ENCODE data around the gene GALNT8.

DNA sequence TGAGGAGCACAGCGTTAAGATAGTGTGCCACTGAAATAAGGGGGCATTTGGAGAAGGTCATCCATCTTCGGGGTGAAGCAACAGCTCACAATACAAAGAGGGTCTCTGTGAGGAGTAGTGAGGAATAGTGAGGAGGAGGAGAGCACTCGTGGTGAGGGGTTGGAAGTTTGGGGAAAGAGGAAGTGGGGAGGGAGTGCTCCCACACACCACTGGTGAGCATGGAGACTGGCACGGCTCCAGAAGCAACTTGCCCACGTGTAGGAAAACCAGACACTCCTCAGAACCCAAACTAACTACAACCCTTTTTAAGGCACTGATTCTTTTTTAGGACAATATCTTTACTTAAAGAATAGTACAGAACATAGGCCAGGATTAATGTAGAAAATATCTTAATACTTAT, 48.9 kb downstream of the GALNT8 start:
- TF ChIP-seq POLR2A (IDR thresholded peaks at IDR 0.05) (no peak), EP300 (IDR thresholded peaks at IDR 0.05) (no peak)
- TF ChIP-seq, protein P1, sequence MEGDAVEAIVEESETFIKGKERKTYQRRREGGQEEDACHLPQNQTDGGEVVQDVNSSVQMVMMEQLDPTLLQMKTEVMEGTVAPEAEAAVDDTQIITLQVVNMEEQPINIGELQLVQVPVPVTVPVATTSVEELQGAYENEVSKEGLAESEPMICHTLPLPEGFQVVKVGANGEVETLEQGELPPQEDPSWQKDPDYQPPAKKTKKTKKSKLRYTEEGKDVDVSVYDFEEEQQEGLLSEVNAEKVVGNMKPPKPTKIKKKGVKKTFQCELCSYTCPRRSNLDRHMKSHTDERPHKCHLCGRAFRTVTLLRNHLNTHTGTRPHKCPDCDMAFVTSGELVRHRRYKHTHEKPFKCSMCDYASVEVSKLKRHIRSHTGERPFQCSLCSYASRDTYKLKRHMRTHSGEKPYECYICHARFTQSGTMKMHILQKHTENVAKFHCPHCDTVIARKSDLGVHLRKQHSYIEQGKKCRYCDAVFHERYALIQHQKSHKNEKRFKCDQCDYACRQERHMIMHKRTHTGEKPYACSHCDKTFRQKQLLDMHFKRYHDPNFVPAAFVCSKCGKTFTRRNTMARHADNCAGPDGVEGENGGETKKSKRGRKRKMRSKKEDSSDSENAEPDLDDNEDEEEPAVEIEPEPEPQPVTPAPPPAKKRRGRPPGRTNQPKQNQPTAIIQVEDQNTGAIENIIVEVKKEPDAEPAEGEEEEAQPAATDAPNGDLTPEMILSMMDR (IDR thresholded peaks at IDR 0.05) = no peak
